Stimulated activated CD4-positive, alpha-beta T cell treated with anti-CD3 and anti-CD28 coated beads, Interleukin-1b, Interleukin-23, amount 100 ng/mL, for 1 hour (primary cell): ENCODE data around the gene GRIN2B.

Source experiments
- DNase-seq, 2 donors: peaks; one replicate each; pipeline ENCODE4 v3.0.0-alpha.2; 2020; ENCODE audit warnings: low read depth in 2 of 2

GRIN2B gene

GRCh38 chr12:13957576-13957975 is 23.8 kb downstream of the GRIN2B start:
- DNase-seq, result no peak

- no peak for DNase-seq
These were observed 25.3 kb downstream of the GRIN2B start for GRCh38 chr12:13956060-13956590.

GRCh38 chr12:13952096-13952495 is 29.3 kb downstream of the GRIN2B start:
- no peak for DNase-seq

GRCh38 chr12:13950502-13950901 is 30.9 kb downstream of the GRIN2B start:
- DNase-seq, result no peak

- no peak for DNase-seq
These were observed 32.8 kb downstream of the GRIN2B start for GRCh38 chr12:13948621-13949020.

- no peak for DNase-seq
These were observed 34.0 kb downstream of the GRIN2B start for GRCh38 chr12:13947276-13947946.

- no peak for DNase-seq
These were observed 35.8 kb downstream of the GRIN2B start for GRCh38 chr12:13945641-13946040.

- no peak for DNase-seq
These were observed 36.2 kb downstream of the GRIN2B start for GRCh38 chr12:13945236-13945635.

- no peak for DNase-seq
These were observed 38.6 kb downstream of the GRIN2B start for GRCh38 chr12:13942826-13943225.

GRCh38 chr12:13941258-13942249 is 39.8 kb downstream of the GRIN2B start:
- no peak for DNase-seq

GRCh38 chr12:13940335-13940865 is 41.0 kb downstream of the GRIN2B start:
- no peak for DNase-seq

- DNase-seq, result no peak
These were observed 43.7 kb downstream of the GRIN2B start for GRCh38 chr12:13937735-13938134.

- no peak for DNase-seq
These were observed 46.2 kb downstream of the GRIN2B start for GRCh38 chr12:13935169-13935568.
